Lung (tissue), 12 donors: Measurements from ENCODE around the gene CCDC157. TPM values are rescaled to one million over a fixed set of nuclear protein-coding genes. Genes with fewer than 3 reads are reported as not detected.

ENCODE experiments used
- ATAC-seq: fragments of 200-7000 bp; cut with Tn5 transposase; one replicate; pipeline ENCODE4 v1.9.1; 2020; ENCODE audit warnings: moderate number of reproducible peaks; ENCODE audit not compliant: insufficient read depth, low FRiP score
- DNase-seq, 3 donors: peaks; one replicate each; pipeline ENCODE4 v3.0.0-alpha.2; 2013 to 2017
- H3K27ac ChIP-seq, 2 donors: one replicate each; pipeline ENCODE4 v1.5.1; 2013; ENCODE audit warnings: mild to moderate bottlenecking in 2 of 2, moderate library complexity in 2 of 2, control low read depth in 1 of 2, inconsistent platforms in 1 of 2, low read depth in 1 of 2, low read length in 1 of 2
- H3K27me3 ChIP-seq, 3 donors: one replicate each; pipeline ENCODE4 v1.5.1; 2013; ENCODE audit warnings: low read length in 2 of 3; ENCODE audit not compliant: control insufficient read depth in 3 of 3, insufficient read depth in 3 of 3
- H3K36me3 ChIP-seq, 4 donors: one replicate each; pipeline ENCODE4 v1.5.1; 2013; ENCODE audit warnings: low read length in 4 of 4, mild to moderate bottlenecking in 1 of 4, moderate library complexity in 1 of 4; ENCODE audit not compliant: control insufficient read depth in 4 of 4, insufficient read depth in 4 of 4
- H3K4me1 ChIP-seq, 5 donors: one replicate each; pipeline ENCODE4 v1.5.1; 2013; ENCODE audit warnings: low read length in 5 of 5, mild to moderate bottlenecking in 2 of 5, moderate library complexity in 1 of 5; ENCODE audit not compliant: control insufficient read depth in 5 of 5, insufficient read depth in 5 of 5
- H3K4me3 ChIP-seq: one replicate; pipeline ENCODE4 v1.5.1; 2013; ENCODE audit warnings: mild to moderate bottlenecking, control low read depth, moderate library complexity
- H3K9ac ChIP-seq, 2 donors: one replicate each; pipeline ENCODE4 v1.5.1; 2013; ENCODE audit warnings: low read length in 2 of 2, control low read depth in 1 of 2; ENCODE audit not compliant: insufficient read depth in 1 of 2
- H3K9me3 ChIP-seq, 4 donors: one replicate each; pipeline ENCODE4 v1.5.1; 2013; ENCODE audit warnings: low read length in 3 of 4, mild to moderate bottlenecking in 1 of 4, moderate library complexity in 1 of 4; ENCODE audit not compliant: control insufficient read depth in 4 of 4, insufficient read depth in 3 of 4
- CTCF ChIP-seq: IDR thresholded peaks from 2 replicates; pipeline ENCODE4 v1.5.1; 2012; ENCODE audit warnings: mild to moderate bottlenecking; ENCODE audit errors: control extremely low read depth, extremely low read depth
- WGBS, 2 donors: extraction: QIAGEN DNeasy Blood & Tissue Kit; methylation state at CpG; one replicate each; pipeline ENCODE4 v1.1.7; 2013; 5-methylcytosine and 5-hydroxymethylcytosine counted together
- polyA plus RNA-seq, 2 donors: library from polyadenylated mRNA; stranded (reverse); fragments of 200-250 nt; gene quantifications; one replicate each; pipeline ENCODE4 v1.2.1, GENCODE V29; 2013
- total RNA-seq, 2 donors: library from RNA; depleted of rRNA in 1 of 2; stranded (reverse); fragments of >200 nt in 1 of 2; gene quantifications; one replicate each; pipeline ENCODE4 v1.2.1, GENCODE V29; 2014 to 2021
- donor health status: control.
- donor health status: control.
- donor health status: Bipolar disorder and iron deficiency.
- donor health status: healthy.
- donor health status: DM: yes; HTN: yes; CAD: no.

The CCDC157 gene
- total and polyA plus RNA-seq, 4 donors = 4.1 to 11.9 (median 8.5) TPM

GRCh38 chr22:30324014-30324730 is 32.6 kb upstream of the CCDC157 start:
- peaks cover 14 to 33% (median 19%) of the 10 kb centered on the region in 5 donors for H3K4me1 ChIP-seq
- DNase-seq (no peak), ATAC-seq (no peak)
- no peaks in the 10 kb centered on the region for H3K9me3 ChIP-seq
- 41 to 47% methylated on average over 8 of the region's 8 CpGs for WGBS, 2 donors
- peak overlapping the region in 1 of 2 donors; percentile 54 for H3K27ac ChIP-seq
- no peak overlapping the region for H3K4me3 ChIP-seq
- H3K27me3 ChIP-seq = no peaks in the 10 kb centered on the region
- H3K9ac ChIP-seq = no peak overlapping the region
- peaks cover 0 to 5% (median 0%) of the 10 kb centered on the region in 4 donors for H3K36me3 ChIP-seq
- TF ChIP-seq CTCF = no peak

- peak overlapping the region in 1 of 2 donors; percentile 16 for H3K27ac ChIP-seq
- H3K9me3 ChIP-seq = no peaks in the 10 kb centered on the region
- no peak for TF ChIP-seq CTCF
- 47 to 72% methylated on average over 5 of the region's 5 CpGs for WGBS, 2 donors
- H3K36me3 ChIP-seq = no peaks in the 10 kb centered on the region
- peak overlapping the region in 1 of 2 donors; percentile 57 for H3K9ac ChIP-seq
- ATAC-seq (no peak), DNase-seq (peak in 2 of 3 donors; percentile 34 to 52)
- peaks cover 14 to 29% (median 19%) of the 10 kb centered on the region in 5 donors for H3K4me1 ChIP-seq
- no peaks in the 10 kb centered on the region for H3K27me3 ChIP-seq
- H3K4me3 ChIP-seq = peak overlapping the region; percentile 75
Observed at GRCh38 chr22:30325065-30325720, 31.6 kb upstream of the CCDC157 start.

GRCh38 chr22:30325724-30326254 is 31.0 kb upstream of the CCDC157 start:
- Histone ChIP-seq H3K36me3 (peaks cover 0 to 5% (median 1%) of the 10 kb centered on the region in 4 donors), H3K4me3 (peak overlapping the region; percentile 75), H3K4me1 (peaks cover 14 to 29% (median 19%) of the 10 kb centered on the region in 5 donors), H3K27me3 (no peaks in the 10 kb centered on the region), H3K9ac (peak overlapping the region; percentile 38 to 52), H3K9me3 (no peaks in the 10 kb centered on the region), H3K27ac (peak overlapping the region in 1 of 2 donors; percentile 16)
- DNase-seq (no peak), ATAC-seq (no peak)
- no peak for TF ChIP-seq CTCF
- 37 to 44% methylated on average over 14 of the region's 14 CpGs for WGBS, 2 donors
